Testis (tissue), 2 donors: Measurements from ENCODE around the gene CACNA1C.

ENCODE experiments used
- POLR2A ChIP-seq: fragments of 450-650 bp; IDR thresholded peaks from one replicate; pipeline ENCODE4 v1.6.1; 2017; ENCODE audit warnings: antibody characterized with exemption, mild to moderate bottlenecking, moderate library complexity
- TF ChIP-seq, protein P1 (sequence below), 3 experiments: fragments of 450-650 bp in 2 of 3; fragments of 200-600 bp in 1 of 3; sonication (generic) in 1 of 3; IDR thresholded peaks; one replicate each; pipeline ENCODE4 v1.5.1; 2016 to 2019; ENCODE audit warnings: antibody characterized with exemption in 3 of 3, mild to moderate bottlenecking in 2 of 3, moderate library complexity in 1 of 3

DNA sequence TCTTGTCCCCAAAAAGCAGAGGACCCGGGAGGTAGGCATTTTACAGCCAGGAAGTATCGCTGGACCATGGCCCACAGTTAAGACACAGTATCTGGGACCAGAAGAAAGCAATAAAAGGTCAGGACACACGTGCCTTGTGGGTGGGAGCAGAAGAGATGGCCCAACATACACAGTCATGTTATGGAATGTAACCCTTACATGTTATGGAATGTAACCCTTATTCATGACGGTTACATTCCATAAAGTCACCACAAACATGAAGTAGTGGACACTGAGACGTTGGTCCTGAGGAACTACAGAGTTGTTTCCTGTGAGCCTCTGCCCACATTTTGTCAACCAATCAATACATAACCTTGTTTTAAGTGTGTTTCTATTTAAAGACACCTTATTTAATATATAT, 456.4 kb downstream of the CACNA1C start:
- TF ChIP-seq, protein P1, sequence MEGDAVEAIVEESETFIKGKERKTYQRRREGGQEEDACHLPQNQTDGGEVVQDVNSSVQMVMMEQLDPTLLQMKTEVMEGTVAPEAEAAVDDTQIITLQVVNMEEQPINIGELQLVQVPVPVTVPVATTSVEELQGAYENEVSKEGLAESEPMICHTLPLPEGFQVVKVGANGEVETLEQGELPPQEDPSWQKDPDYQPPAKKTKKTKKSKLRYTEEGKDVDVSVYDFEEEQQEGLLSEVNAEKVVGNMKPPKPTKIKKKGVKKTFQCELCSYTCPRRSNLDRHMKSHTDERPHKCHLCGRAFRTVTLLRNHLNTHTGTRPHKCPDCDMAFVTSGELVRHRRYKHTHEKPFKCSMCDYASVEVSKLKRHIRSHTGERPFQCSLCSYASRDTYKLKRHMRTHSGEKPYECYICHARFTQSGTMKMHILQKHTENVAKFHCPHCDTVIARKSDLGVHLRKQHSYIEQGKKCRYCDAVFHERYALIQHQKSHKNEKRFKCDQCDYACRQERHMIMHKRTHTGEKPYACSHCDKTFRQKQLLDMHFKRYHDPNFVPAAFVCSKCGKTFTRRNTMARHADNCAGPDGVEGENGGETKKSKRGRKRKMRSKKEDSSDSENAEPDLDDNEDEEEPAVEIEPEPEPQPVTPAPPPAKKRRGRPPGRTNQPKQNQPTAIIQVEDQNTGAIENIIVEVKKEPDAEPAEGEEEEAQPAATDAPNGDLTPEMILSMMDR (IDR thresholded peaks at IDR 0.05), result no peak
- no peak for TF ChIP-seq POLR2A
